SK-N-MC (cell line): ENCODE data around the gene PCSK6.
"Not testable (repeated sequence)": the region's sequence is repeated elsewhere in the genome, so short reads cannot be mapped to it uniquely, and the experiment has no call there.

Source experiments
- DNase-seq: peaks from one replicate; pipeline ENCODE4 v3.0.0-alpha.2; 2011; ENCODE audit warnings: low read depth, low spot score
- H3K27ac ChIP-seq: fragments of 200-600 bp; sonication (generic); 2 replicates; pipeline ENCODE4 v1.5.1; 2016; ENCODE audit warnings: mixed run types
- H3K36me3 ChIP-seq: fragments of 200-600 bp; sonication (generic); 2 replicates; pipeline ENCODE4 v1.6.1; 2017; ENCODE audit warnings: antibody characterized with exemption, low read length, mixed read lengths; ENCODE audit not compliant: insufficient read depth
- H3K4me3 ChIP-seq: fragments of 200-600 bp; sonication (generic); 2 replicates; pipeline ENCODE4 v1.5.1; 2016
- H3K9ac ChIP-seq: fragments of 200-600 bp; sonication (generic); 2 replicates; pipeline ENCODE4 v1.8.0; 2017; ENCODE audit warnings: mixed run types, mixed read lengths; ENCODE audit not compliant: insufficient read length
- H3K9me3 ChIP-seq: fragments of 200-600 bp; sonication (generic); 2 replicates; pipeline ENCODE4 v1.6.1; 2017; ENCODE audit warnings: low read depth, mild to moderate bottlenecking, antibody characterized with exemption, low read length, moderate library complexity, mixed read lengths
- EZH2 ChIP-seq: fragments of 200-600 bp; sonication (generic); IDR thresholded peaks from one replicate; pipeline ENCODE4 v1.6.1; 2017; ENCODE audit warnings: antibody characterized with exemption
- FOXP2 ChIP-seq: optimal IDR thresholded peaks from 2 replicates; pipeline ENCODE3; 2011; ENCODE audit warnings: mild to moderate bottlenecking, moderate library complexity; ENCODE audit not compliant: insufficient read depth; ENCODE audit errors: extremely low read length, control extremely low read depth
- POLR2AphosphoS5 ChIP-seq: IDR thresholded peaks from 2 replicates; pipeline ENCODE4 v1.6.1; 2012; ENCODE audit warnings: mild to moderate bottlenecking, low read depth, low read length, borderline replicate concordance

PCSK6 gene

DNA sequence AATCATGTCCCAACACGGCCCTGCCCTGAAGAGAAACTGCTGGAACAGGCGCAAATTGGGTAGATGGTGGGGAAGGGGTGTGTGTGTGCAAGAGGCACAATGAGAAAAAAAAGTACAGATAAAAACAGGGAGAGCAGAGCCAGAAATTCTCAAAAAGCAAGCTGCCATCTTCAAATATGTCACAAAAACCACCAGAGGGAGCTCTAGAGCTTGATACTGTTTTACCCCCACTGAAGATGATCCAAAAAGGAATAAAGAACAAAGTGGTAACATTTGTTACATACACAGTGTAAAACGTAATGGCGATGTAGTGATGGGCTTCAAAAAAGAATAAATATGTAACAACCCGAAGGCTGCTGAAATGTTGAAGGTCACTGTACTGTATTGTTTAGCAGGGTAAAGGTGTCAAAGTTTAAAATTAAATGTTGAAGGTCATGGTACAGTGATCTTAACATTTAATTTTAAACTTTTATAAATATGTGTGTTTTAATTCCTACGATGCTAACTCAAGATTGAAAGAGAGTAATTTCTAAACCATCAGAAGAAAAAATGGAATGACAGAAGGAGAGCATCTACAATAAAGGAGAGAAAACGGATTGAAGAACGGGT is 200.5 kb downstream of the PCSK6 start:
- Histone ChIP-seq H3K9me3 (no peaks in the 10 kb centered on the region), H3K9ac (no peak overlapping the region), H3K4me3 (no peak overlapping the region), H3K27ac (no peak overlapping the region), H3K36me3 (peaks cover 81% of the 10 kb centered on the region)
- DNase-seq = peak; percentile 45
- TF ChIP-seq POLR2AphosphoS5 (no peak), FOXP2 (no peak), EZH2 (no peak)

DNA sequence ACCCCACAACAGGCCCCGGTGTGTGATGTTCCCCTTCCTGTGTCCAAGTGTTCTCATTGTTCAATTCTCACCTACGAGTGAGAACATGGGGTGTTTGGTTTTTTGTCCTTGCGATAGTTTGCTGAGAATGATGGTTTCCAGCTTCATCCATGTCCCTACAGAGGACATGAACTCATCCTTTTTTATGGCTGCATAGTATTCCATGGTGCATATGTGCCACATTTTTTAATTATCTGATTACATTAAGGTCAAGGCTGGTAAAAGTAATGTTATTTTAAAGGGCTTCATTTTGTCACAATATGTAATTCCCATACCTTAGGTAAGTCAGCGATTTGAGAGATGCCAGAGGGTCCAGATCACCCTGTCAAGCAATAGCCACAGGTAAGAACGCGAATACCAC is 202.2 kb downstream of the PCSK6 start:
- H3K27ac ChIP-seq, H3K4me3 ChIP-seq, H3K9me3 ChIP-seq, DNase-seq, H3K9ac ChIP-seq: not testable (repeated sequence)
- H3K36me3 ChIP-seq = peaks cover 92% of the 10 kb centered on the region

DNA sequence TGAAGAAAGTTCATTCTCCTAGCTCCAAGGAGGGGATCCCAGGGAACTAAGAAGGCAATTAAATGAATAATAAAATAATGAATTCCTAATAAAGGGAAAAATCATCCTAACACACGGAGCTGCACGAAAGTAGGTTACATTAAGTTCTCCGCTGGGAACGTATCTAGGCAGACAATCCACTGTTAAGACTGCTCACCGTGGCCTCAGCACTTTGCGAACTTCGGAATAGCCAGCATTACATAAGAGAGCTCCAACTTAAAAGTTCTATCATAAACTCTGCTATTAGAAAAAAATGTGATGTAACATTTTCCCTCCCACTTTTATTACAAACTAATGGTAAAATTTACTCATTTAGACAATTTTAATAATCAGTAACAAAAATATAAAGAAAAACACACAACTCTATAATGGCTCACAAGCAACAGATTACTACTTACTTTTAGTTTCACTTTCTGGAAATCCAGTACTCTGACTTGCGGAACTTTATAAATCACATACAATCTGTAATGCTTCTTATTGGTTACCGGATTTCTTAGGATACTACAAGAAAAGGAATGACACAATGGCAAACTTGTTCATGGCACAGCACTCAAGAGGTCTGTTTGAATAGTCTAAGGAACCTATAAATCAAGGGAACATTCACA is 202.9 kb downstream of the PCSK6 start:
- DNase-seq = no peak
- no peak overlapping the region for H3K4me3 ChIP-seq
- TF ChIP-seq FOXP2 (no peak), POLR2AphosphoS5 (no peak), EZH2 (no peak)
- no peaks in the 10 kb centered on the region for H3K9me3 ChIP-seq
- H3K27ac ChIP-seq = no peak overlapping the region
- H3K36me3 ChIP-seq = peaks cover 92% of the 10 kb centered on the region
- no peak overlapping the region for H3K9ac ChIP-seq

DNA sequence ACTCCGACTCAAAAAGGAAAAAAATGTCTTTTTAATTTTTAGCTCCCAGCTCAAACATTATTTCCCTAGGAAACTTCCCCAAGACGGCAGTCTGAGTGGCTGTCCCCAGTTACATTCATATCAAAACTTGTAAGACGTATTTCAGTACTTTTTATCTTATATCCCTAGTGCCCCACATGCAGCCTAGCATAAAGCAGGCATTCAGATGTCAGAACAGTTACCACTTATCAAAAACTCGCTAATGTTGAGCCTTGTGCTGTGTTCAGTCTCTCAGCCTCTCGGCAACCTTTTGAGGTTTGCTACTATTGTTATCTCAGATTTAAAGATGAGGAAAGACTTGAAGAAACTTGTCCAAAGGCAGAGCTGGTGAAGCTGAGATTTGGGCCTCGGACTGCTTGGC is 205.6 kb downstream of the PCSK6 start:
- H3K9ac ChIP-seq = no peak overlapping the region
- TF ChIP-seq POLR2AphosphoS5 (no peak), EZH2 (no peak), FOXP2 (no peak)
- DNase-seq = no peak
- H3K36me3 ChIP-seq = peaks cover 84% of the 10 kb centered on the region
- H3K4me3 ChIP-seq = no peak overlapping the region
- H3K9me3 ChIP-seq = no peaks in the 10 kb centered on the region
- H3K27ac ChIP-seq = no peak overlapping the region

DNA sequence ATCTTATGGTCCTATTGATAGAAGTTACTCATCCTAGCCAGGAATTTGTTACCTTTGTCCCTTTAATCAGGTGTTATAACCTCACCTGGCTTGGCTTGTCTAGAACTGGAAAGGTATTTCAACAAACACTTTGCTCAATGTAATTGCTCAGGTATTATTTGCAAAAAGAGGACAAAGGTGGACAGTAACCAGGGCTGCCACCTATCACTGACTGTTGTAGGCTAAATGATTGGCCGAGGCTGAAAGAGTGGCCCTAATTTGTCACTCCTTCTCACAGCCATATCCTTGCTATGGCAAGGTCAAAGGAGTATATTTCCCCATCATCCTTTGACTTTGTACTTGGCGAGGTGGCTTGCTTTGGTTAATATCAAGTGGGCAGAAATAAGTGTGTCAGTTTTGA is 209.5 kb downstream of the PCSK6 start:
- peaks cover 51% of the 10 kb centered on the region for H3K36me3 ChIP-seq

DNA sequence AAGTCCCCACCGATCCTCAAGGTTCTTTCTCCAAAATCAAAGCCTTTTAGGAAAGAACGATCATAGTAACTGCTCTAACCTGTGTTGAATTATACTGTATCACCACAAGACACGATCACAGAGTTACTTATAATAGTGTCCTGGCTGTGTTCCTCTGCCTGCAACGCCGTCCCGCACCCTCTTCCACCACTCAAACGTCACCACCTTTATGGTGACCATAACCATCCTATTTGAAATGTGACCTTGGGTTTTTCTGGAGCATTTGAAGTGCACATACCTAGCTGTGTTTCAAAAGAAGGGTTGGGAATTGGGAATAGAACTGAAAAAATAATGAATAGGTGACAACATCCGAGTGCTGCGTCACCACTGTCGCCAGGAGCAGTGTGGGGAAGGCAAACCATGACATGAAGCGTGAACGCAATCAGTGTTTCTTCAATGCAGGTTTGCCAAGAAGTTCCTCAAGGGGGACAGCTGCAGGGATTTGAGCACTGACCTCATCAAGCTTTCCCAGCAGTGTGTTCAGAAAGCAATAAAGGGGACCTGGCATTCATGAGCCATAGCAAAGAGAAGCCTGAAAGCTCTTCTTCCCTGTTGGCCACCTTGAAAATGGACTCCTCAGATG is 211.5 kb downstream of the PCSK6 start:
- Histone ChIP-seq H3K9ac (peak overlapping the region; percentile 56), H3K4me3 (peak overlapping the region; percentile 78), H3K36me3 (peaks cover 51% of the 10 kb centered on the region), H3K27ac (no peak overlapping the region), H3K9me3 (no peaks in the 10 kb centered on the region)
- DNase-seq = no peak
- TF ChIP-seq FOXP2 (no peak), POLR2AphosphoS5 (no peak), EZH2 (no peak)

More for the DNA sequence above, 209.5 kb downstream of the PCSK6 start:
- Histone ChIP-seq H3K4me3 (no peak overlapping the region), H3K9ac (no peak overlapping the region), H3K27ac (no peak overlapping the region), H3K9me3 (no peaks in the 10 kb centered on the region)
- TF ChIP-seq POLR2AphosphoS5 (no peak), FOXP2 (no peak), EZH2 (no peak)
- no peak for DNase-seq

DNA sequence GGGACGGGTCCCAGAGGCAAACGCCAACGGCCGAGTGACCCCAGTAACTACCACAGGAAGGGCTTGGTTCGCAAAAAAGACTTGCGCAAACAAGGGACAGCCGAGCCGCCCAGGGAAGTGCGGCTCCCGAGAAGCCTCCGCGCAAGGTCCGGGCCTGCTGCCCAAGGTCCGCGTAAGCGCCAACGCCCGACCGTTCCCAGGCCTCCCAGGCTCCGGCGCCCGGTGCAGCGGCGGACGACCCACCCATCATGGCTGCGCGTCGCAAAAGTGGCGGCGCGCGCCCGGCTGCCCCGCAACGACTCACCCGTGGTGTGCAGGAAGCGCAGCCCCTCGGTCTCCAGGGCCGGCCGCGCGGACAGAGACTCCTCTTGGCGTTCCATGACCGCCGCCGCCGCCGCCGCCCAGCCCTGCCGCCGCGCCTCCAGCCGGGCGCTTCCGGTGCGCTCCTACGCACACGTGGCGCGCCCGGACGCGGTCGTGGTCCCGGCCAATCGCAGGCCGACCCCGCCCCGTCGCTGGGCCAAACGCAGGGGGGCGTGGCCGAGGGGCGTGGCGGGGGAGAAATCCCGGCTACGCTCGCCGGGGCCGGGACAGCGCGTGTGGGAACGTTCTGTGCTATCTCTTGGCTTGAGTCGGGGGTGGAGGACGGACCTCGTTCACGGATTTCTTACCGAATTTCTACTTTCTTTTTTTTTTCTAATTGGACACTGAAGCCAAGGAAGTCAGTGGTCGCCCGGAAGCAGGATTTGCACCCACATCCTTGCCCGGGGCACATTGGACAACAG is 212.3 kb downstream of the PCSK6 start, which contains the start of gene SELENOS:
SELENOS (minus strand) TSS at position 448 of the 785 bp plus-strand sequence; CDS start at position 380, 68 bp downstream.
- H3K9ac ChIP-seq = peak within 1 kb of the TSS; percentile 72
- no peaks in the 10 kb centered on the region for H3K9me3 ChIP-seq
- peak within 1 kb of the TSS; percentile 78 for H3K4me3 ChIP-seq
- TF ChIP-seq EZH2 (no peak), FOXP2 (no peak), POLR2AphosphoS5 (no peak; the same call in 1 of the 2 replicates)
- DNase-seq = no peak
- peaks cover 51% of the 10 kb centered on the region for H3K36me3 ChIP-seq
- no peak within 1 kb of the TSS for H3K27ac ChIP-seq

DNA sequence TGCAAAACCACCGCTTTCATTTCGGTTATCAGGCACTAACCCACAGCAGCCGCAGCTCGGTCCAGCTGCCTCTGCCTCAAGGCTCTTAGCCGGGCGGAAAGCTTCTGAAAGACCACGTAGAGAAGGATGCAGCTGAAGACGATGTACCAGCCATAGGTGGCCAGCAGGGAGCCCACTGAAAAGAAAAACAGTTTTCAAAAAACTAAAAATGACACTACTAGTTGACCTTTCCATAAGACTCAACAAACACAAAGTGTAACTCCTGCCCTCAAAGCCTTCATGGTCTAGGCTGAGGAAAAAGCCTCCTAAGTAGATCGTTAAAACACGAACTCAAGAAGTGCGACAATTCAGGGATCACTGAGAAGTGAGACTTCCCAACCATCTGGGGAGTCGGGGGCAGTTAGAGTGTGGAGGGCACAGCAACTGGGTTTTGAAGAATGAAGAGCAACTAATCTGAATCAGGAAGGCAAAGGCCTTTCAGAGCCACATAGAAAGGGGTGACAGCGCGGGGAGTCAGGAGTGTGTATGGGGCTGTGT is 212.9 kb downstream of the PCSK6 start:
- DNase-seq = no peak
- H3K36me3 ChIP-seq = peaks cover 51% of the 10 kb centered on the region
- H3K4me3 ChIP-seq = peak overlapping the region; percentile 78
- TF ChIP-seq FOXP2 = no peak
- TF ChIP-seq EZH2 = no peak
- no peak for TF ChIP-seq POLR2AphosphoS5
- H3K9me3 ChIP-seq = no peaks in the 10 kb centered on the region
- H3K9ac ChIP-seq = peak overlapping the region; percentile 72
- H3K27ac ChIP-seq = no peak overlapping the region
